Hepatocyte (in vitro differentiated cells): ENCODE measurements around the gene EFNA4. TPM values are rescaled to one million over a fixed set of nuclear protein-coding genes. Genes with fewer than 3 reads are reported as not detected.

ENCODE experiments used
- DNase-seq: peaks from one replicate; pipeline ENCODE4 v3.0.0-alpha.2; 2016; ENCODE audit warnings: low spot score
- H2AFZ ChIP-seq: fragments of 200-600 bp; sonication (generic); 2 replicates; pipeline ENCODE4 v1.6.0; 2016; ENCODE audit warnings: antibody characterized with exemption, mild to moderate bottlenecking
- H3K27ac ChIP-seq: fragments of 200-600 bp; sonication (generic); 2 replicates; pipeline ENCODE4 v1.5.1; 2016; ENCODE audit warnings: mild to moderate bottlenecking
- H3K27me3 ChIP-seq: fragments of 200-600 bp; sonication (generic); 2 replicates; pipeline ENCODE4 v1.6.1; 2016
- H3K36me3 ChIP-seq: fragments of 200-600 bp; sonication (generic); replicated peaks from 2 replicates; pipeline ENCODE4 v1.5.1; 2016; ENCODE audit warnings: low read depth; ENCODE audit not compliant: insufficient read depth
- H3K4me1 ChIP-seq: fragments of 200-600 bp; sonication (generic); 2 replicates; pipeline ENCODE4 v1.5.1; 2016; ENCODE audit warnings: mild to moderate bottlenecking, moderate library complexity; ENCODE audit not compliant: insufficient read depth
- H3K4me2 ChIP-seq: fragments of 200-600 bp; sonication (generic); 2 replicates; pipeline ENCODE4 v1.6.0; 2016
- H3K4me3 ChIP-seq: fragments of 200-600 bp; sonication (generic); 2 replicates; pipeline ENCODE4 v1.5.1; 2016; ENCODE audit warnings: mild to moderate bottlenecking
- H3K79me2 ChIP-seq: fragments of 200-600 bp; sonication (generic); 2 replicates; pipeline ENCODE4 v1.6.0; 2017; ENCODE audit warnings: mild to moderate bottlenecking
- H3K9me2 ChIP-seq: fragments of 200-600 bp; sonication (generic); replicated peaks from 2 replicates; pipeline ENCODE4 v1.6.0; 2017; ENCODE audit warnings: mild to moderate bottlenecking; ENCODE audit not compliant: insufficient read depth
- H3K9me3 ChIP-seq: fragments of 200-600 bp; sonication (generic); 2 replicates; pipeline ENCODE4 v1.5.1; 2016; ENCODE audit warnings: low read depth, mild to moderate bottlenecking
- H4K20me1 ChIP-seq: fragments of 200-600 bp; sonication (generic); 2 replicates; pipeline ENCODE4 v1.6.0; 2016; ENCODE audit warnings: mild to moderate bottlenecking; ENCODE audit not compliant: insufficient read depth, poor library complexity, severe bottlenecking
- CTCF ChIP-seq: fragments of 200-600 bp; sonication (generic); IDR thresholded peaks from 2 replicates; pipeline ENCODE4 v1.5.1; 2016; ENCODE audit warnings: antibody characterized with exemption, mild to moderate bottlenecking; ENCODE audit not compliant: poor library complexity
- EZH2 ChIP-seq: fragments of 200-600 bp; sonication (generic); IDR thresholded peaks from 2 replicates; pipeline ENCODE4 v1.6.1; 2016; ENCODE audit warnings: antibody characterized with exemption, mild to moderate bottlenecking, borderline replicate concordance
- EZH2phosphoT487 ChIP-seq: fragments of 200-600 bp; sonication (generic); IDR thresholded peaks from one replicate; pipeline ENCODE4 v1.6.1; 2018; ENCODE audit warnings: antibody characterized with exemption, mild to moderate bottlenecking, low read depth, moderate library complexity; ENCODE audit not compliant: unreplicated experiment, severe bottlenecking
- WGBS: methylation state at CpG from one replicate; pipeline ENCODE4 v1.1.6; 2016; ENCODE audit warnings: low lambda C conversion rate; ENCODE audit errors: missing lambda C conversion rate; 5-methylcytosine and 5-hydroxymethylcytosine counted together
- polyA plus RNA-seq: library from polyadenylated mRNA; unstranded; fragments of >200 nt; fragmentation: Nextera tagmentation; extraction: Ambion mirVana; gene quantifications from 2 replicates; pipeline ENCODE4 v1.2.1, GENCODE V29; 2016
- total RNA-seq: library from RNA; depleted of rRNA; stranded (reverse); fragments of >200 nt; gene quantifications from 2 replicates; pipeline ENCODE4 v1.2.3, GENCODE V29; 2014

Gene EFNA4
- total and polyA plus RNA-seq, 2 experiments from 2014 or later = 18.1 to 20.5 TPM

GRCh38 chr1:155099331-155099730 is 35.8 kb downstream of the EFNA4 start:
- no peak for DNase-seq
- Histone ChIP-seq H3K4me1 (peaks cover 2% of the 10 kb centered on the region), H3K27ac (no peak overlapping the region), H4K20me1 (no peaks in the 10 kb centered on the region), H3K27me3 (no peaks in the 10 kb centered on the region), H3K9me3 (no peaks in the 10 kb centered on the region), H3K9me2 (no peaks in the 10 kb centered on the region), H2AFZ (no peak overlapping the region), H3K4me3 (no peak overlapping the region), H3K79me2 (no peaks in the 10 kb centered on the region), H3K36me3 (no peaks in the 10 kb centered on the region), H3K4me2 (no peak overlapping the region)
- TF ChIP-seq EZH2 (no peak), EZH2phosphoT487 (no peak), CTCF (no peak)
- WGBS = 86% methylated on average over 7 of the region's 7 CpGs

- peaks cover 15% of the 10 kb centered on the region for H3K4me1 ChIP-seq
- no peaks in the 10 kb centered on the region for H4K20me1 ChIP-seq
- no peaks in the 10 kb centered on the region for H3K79me2 ChIP-seq
- H3K9me2 ChIP-seq = no peaks in the 10 kb centered on the region
- H3K27me3 ChIP-seq = no peaks in the 10 kb centered on the region
- H3K4me3 ChIP-seq = no peak overlapping the region
- no peak overlapping the region for H3K27ac ChIP-seq
- no peak for DNase-seq
- TF ChIP-seq EZH2 = no peak
- TF ChIP-seq EZH2phosphoT487 = no peak
- no peaks in the 10 kb centered on the region for H3K9me3 ChIP-seq
- no peak overlapping the region for H2AFZ ChIP-seq
- no peaks in the 10 kb centered on the region for H3K36me3 ChIP-seq
- WGBS = 91% methylated on average over 9 of the region's 9 CpGs
- H3K4me2 ChIP-seq = no peak overlapping the region
Observed at GRCh38 chr1:155103325-155103724, 39.8 kb downstream of the EFNA4 start.

GRCh38 chr1:155104605-155105534 is 41.3 kb downstream of the EFNA4 start:
- Histone ChIP-seq H3K79me2 (no peaks in the 10 kb centered on the region), H4K20me1 (no peaks in the 10 kb centered on the region), H3K36me3 (no peaks in the 10 kb centered on the region), H3K27me3 (no peaks in the 10 kb centered on the region), H3K4me2 (no peak overlapping the region), H3K27ac (peak overlapping the region; percentile 91), H3K9me2 (no peaks in the 10 kb centered on the region), H3K9me3 (no peaks in the 10 kb centered on the region), H2AFZ (no peak overlapping the region), H3K4me1 (peaks cover 17% of the 10 kb centered on the region), H3K4me3 (no peak overlapping the region)
- TF ChIP-seq EZH2phosphoT487 = no peak
- TF ChIP-seq EZH2 = no peak
- no peak for TF ChIP-seq CTCF
- WGBS = 88% methylated on average over 7 of the region's 7 CpGs
- no peak for DNase-seq

- Histone ChIP-seq H3K9me2 (no peaks in the 10 kb centered on the region), H3K4me1 (peaks cover 17% of the 10 kb centered on the region), H3K27ac (peak overlapping the region; percentile 91), H3K9me3 (no peaks in the 10 kb centered on the region), H3K4me3 (no peak overlapping the region), H3K27me3 (no peaks in the 10 kb centered on the region), H2AFZ (no peak overlapping the region), H3K36me3 (no peaks in the 10 kb centered on the region), H3K4me2 (no peak overlapping the region), H3K79me2 (no peaks in the 10 kb centered on the region), H4K20me1 (no peaks in the 10 kb centered on the region)
- no peak for DNase-seq
- 78% methylated on average over 7 of the region's 7 CpGs for WGBS
- TF ChIP-seq EZH2 (no peak), CTCF (no peak), EZH2phosphoT487 (no peak)
Observed at GRCh38 chr1:155105604-155106011, 42.1 kb downstream of the EFNA4 start.
